ENCODE data around the gene CNDP2. TPM values are rescaled to one million over a fixed set of nuclear protein-coding genes. Genes with fewer than 3 reads are reported as not detected.
"Not testable (repeated sequence)": the region's sequence is repeated elsewhere in the genome, so short reads cannot be mapped to it uniquely, and the experiment has no call there.

The CNDP2 gene
- total and polyA plus RNA-seq, 8 donors, result 65.7 to 196 (median 94.4) TPM

GRCh38 chr18:74497778-74498177 lies 1.6 kb downstream of the CNDP2 start:
- WGBS, 2 donors, result 41 to 42% methylated on average over 3 of the region's 3 CpGs
- TF ChIP-seq CTCF (IDR thresholded peaks at IDR 0.05), result no peak
- Histone ChIP-seq H3K4me1 (peaks cover 30 to 40% (median 32%) of the 10 kb centered on the region in 3 donors), H3K27ac (peak overlapping the region in 2 of 4 donors; percentile 89 to 90), H3K27me3 (no peaks in the 10 kb centered on the region), H3K36me3 (peaks cover 0 to 13% (median 0%) of the 10 kb centered on the region in 3 donors), H3K9me3 (no peaks in the 10 kb centered on the region), H3K4me3 (no peak overlapping the region)
- intact Hi-C loops (cut with DNase I), result no loop called here
- DNase-seq (no peak), ATAC-seq (no peak), FAIRE-seq (no peak)

- H3K36me3 ChIP-seq, result peaks cover 0 to 17% (median 0%) of the 10 kb centered on the region in 3 donors
- peaks cover 30 to 40% (median 32%) of the 10 kb centered on the region in 3 donors for H3K4me1 ChIP-seq
- peak overlapping the region; percentile 12 to 90 (median 59) for H3K27ac ChIP-seq
- WGBS, 2 donors, result 25 to 49% methylated on average over 14 of the region's 14 CpGs
- TF ChIP-seq CTCF (IDR thresholded peaks at IDR 0.05), result no peak
- peak overlapping the region in 2 of 4 donors; percentile 18 to 31 for H3K4me3 ChIP-seq
- ATAC-seq (peak in 1 of 4 donors; percentile 4), DNase-seq (peak in 4 of 6 donors; percentile 31 to 68 (median 54)), FAIRE-seq (no peak)
- H3K9me3 ChIP-seq, result no peaks in the 10 kb centered on the region
- intact Hi-C loops (cut with DNase I), result no loop called here
- no peaks in the 10 kb centered on the region for H3K27me3 ChIP-seq
Measured at GRCh38 chr18:74498712-74499627, 2.8 kb downstream of the CNDP2 start.

GRCh38 chr18:74499633-74500032 lies 3.5 kb downstream of the CNDP2 start:
- DNase-seq (peak in 4 of 6 donors; percentile 62 to 81 (median 74)), ATAC-seq (peak; percentile 19 to 68 (median 22)), FAIRE-seq (no peak)
- Histone ChIP-seq H3K27me3 (no peaks in the 10 kb centered on the region), H3K4me1 (peaks cover 30 to 40% (median 32%) of the 10 kb centered on the region in 3 donors), H3K9me3 (no peaks in the 10 kb centered on the region), H3K36me3 (peaks cover 0 to 17% (median 3%) of the 10 kb centered on the region in 3 donors), H3K4me3 (peak overlapping the region in 2 of 4 donors; percentile 18 to 31), H3K27ac (peak overlapping the region; percentile 12 to 90 (median 59))
- no peak for TF ChIP-seq CTCF (IDR thresholded peaks at IDR 0.05)
- intact Hi-C loops (cut with DNase I), result loop anchor here in 1 of 3 donors (10.0 kb wide), 1 partner anchor 55 kb away; no protein-coding TSS in a partner anchor
- WGBS, 2 donors, result 23 to 36% methylated on average over 9 of the region's 9 CpGs

- ATAC-seq (no peak), DNase-seq (no peak), FAIRE-seq (no peak)
- Histone ChIP-seq H3K36me3 (peaks cover 0 to 17% (median 3%) of the 10 kb centered on the region in 3 donors), H3K4me1 (peaks cover 30 to 40% (median 32%) of the 10 kb centered on the region in 3 donors), H3K9me3 (no peaks in the 10 kb centered on the region), H3K27me3 (no peaks in the 10 kb centered on the region), H3K27ac (peak overlapping the region; percentile 5 to 90 (median 59)), H3K4me3 (peak overlapping the region in 2 of 4 donors; percentile 18 to 31)
- 23 to 32% methylated on average over 6 of the region's 6 CpGs for WGBS, 2 donors
- intact Hi-C loops (cut with DNase I), result loop anchor here in 1 of 3 donors (10.0 kb wide), 1 partner anchor 54 kb away; no protein-coding TSS in a partner anchor
- TF ChIP-seq CTCF (IDR thresholded peaks at IDR 0.05), result no peak
Measured at GRCh38 chr18:74500372-74500771, 4.2 kb downstream of the CNDP2 start.

- Histone ChIP-seq H3K4me1 (peaks cover 30 to 40% (median 32%) of the 10 kb centered on the region in 3 donors), H3K4me3 (peak overlapping the region in 2 of 4 donors; percentile 8 to 31), H3K27ac (peak overlapping the region; percentile 5 to 90 (median 59)), H3K36me3 (peaks cover 0 to 17% (median 3%) of the 10 kb centered on the region in 3 donors)
- FAIRE-seq, DNase-seq, H3K9me3 ChIP-seq, ATAC-seq, H3K27me3 ChIP-seq: not testable (repeated sequence)
- 5 to 39% methylated on average over 8 of the region's 8 CpGs for WGBS, 2 donors
- intact Hi-C loops (cut with DNase I), result loop anchor here in 1 of 3 donors (10.0 kb wide), 1 partner anchor 54 kb away; no protein-coding TSS in a partner anchor
Measured at GRCh38 chr18:74500774-74501173, 4.6 kb downstream of the CNDP2 start.
